ENCODE data around the gene ZBTB21. TPM values are rescaled to one million over a fixed set of nuclear protein-coding genes. Genes with fewer than 3 reads are reported as not detected.
A peak's percentile ranks its signal among the peaks of the same experiment; 100 is the strongest.

The ZBTB21 gene
- total RNA-seq, 4 donors from 2014 or later, result 2.8 to 29.9 (median 14.4) TPM

DNA sequence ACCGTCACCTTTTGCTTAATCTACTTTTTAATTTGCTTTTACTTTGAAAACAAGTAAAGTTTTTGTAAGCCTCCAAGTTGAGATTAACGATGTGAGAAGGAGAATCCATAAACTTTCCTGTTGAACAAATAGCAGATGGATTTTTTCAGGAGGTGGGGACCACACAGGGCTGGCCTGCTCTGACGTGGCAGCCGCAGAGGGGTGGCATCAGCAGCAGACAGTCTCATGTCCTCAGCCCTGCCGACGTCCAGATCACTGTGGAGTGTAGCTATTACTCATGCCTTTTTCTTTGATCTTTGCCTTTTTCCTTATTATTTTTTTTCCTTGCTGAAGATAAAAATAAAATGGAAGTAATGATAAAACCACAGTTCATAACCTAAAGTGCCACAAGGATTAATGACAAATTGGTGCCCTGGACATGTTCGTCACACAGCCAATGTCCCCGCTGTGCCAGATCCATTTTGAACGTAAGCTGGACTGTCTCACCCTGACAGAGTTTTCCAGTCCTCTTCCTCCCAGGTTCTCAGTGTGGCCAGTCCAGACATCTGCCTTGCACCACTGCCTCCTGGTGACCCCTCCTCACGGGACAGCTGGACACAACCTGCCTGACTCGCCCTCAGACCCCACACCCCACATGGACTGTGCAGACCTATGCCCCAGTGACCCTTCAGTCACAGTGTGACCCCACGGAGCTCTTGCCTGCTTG, 15.4 kb upstream of the ZBTB21 start:
- TF ChIP-seq, protein P1, sequence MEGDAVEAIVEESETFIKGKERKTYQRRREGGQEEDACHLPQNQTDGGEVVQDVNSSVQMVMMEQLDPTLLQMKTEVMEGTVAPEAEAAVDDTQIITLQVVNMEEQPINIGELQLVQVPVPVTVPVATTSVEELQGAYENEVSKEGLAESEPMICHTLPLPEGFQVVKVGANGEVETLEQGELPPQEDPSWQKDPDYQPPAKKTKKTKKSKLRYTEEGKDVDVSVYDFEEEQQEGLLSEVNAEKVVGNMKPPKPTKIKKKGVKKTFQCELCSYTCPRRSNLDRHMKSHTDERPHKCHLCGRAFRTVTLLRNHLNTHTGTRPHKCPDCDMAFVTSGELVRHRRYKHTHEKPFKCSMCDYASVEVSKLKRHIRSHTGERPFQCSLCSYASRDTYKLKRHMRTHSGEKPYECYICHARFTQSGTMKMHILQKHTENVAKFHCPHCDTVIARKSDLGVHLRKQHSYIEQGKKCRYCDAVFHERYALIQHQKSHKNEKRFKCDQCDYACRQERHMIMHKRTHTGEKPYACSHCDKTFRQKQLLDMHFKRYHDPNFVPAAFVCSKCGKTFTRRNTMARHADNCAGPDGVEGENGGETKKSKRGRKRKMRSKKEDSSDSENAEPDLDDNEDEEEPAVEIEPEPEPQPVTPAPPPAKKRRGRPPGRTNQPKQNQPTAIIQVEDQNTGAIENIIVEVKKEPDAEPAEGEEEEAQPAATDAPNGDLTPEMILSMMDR (IDR thresholded peaks at IDR 0.05), result no peak
- TF ChIP-seq POLR2A (IDR thresholded peaks at IDR 0.05), result no peak
- intact Hi-C loops (cut with DNase I; ENCODE audit: low total_unique reads), result no loop called here
- peak overlapping the region; percentile 16 to 46 for H3K27ac ChIP-seq

GRCh38 chr21:42022906-42023305, 12.7 kb upstream of the ZBTB21 start:
- Histone ChIP-seq H3K4me1 (no peaks in the 10 kb centered on the region), H3K9me3 (no peaks in the 10 kb centered on the region), H3K27ac (no peak overlapping the region), H3K27me3 (no peaks in the 10 kb centered on the region), H3K4me3 (no peak overlapping the region), H3K36me3 (no peaks in the 10 kb centered on the region)
- TF ChIP-seq, protein P1 (IDR thresholded peaks at IDR 0.05), result no peak
- TF ChIP-seq POLR2A (IDR thresholded peaks at IDR 0.05), result no peak
- no peak for DNase-seq
- intact Hi-C loops (cut with DNase I; ENCODE audit: low total_unique reads), result no loop called here

More for the DNA sequence above, 15.4 kb upstream of the ZBTB21 start:
- Histone ChIP-seq H3K4me1 (no peaks in the 10 kb centered on the region), H3K36me3 (no peaks in the 10 kb centered on the region), H3K27me3 (no peaks in the 10 kb centered on the region), H3K9me3 (no peaks in the 10 kb centered on the region), H3K4me3 (no peak overlapping the region)
- DNase-seq, result no peak

- DNase-seq, result no peak
- no peaks in the 10 kb centered on the region for H3K4me1 ChIP-seq
- no peaks in the 10 kb centered on the region for H3K9me3 ChIP-seq
- H3K4me3 ChIP-seq, result no peak overlapping the region
- TF ChIP-seq, protein P1 (IDR thresholded peaks at IDR 0.05), result no peak
- TF ChIP-seq POLR2A (IDR thresholded peaks at IDR 0.05), result no peak
- intact Hi-C loops (cut with DNase I; ENCODE audit: low total_unique reads), result no loop called here
- H3K27me3 ChIP-seq, result no peaks in the 10 kb centered on the region
- no peaks in the 10 kb centered on the region for H3K36me3 ChIP-seq
- no peak overlapping the region for H3K27ac ChIP-seq
Measured at GRCh38 chr21:42022091-42022430, 11.9 kb upstream of the ZBTB21 start.

DNA sequence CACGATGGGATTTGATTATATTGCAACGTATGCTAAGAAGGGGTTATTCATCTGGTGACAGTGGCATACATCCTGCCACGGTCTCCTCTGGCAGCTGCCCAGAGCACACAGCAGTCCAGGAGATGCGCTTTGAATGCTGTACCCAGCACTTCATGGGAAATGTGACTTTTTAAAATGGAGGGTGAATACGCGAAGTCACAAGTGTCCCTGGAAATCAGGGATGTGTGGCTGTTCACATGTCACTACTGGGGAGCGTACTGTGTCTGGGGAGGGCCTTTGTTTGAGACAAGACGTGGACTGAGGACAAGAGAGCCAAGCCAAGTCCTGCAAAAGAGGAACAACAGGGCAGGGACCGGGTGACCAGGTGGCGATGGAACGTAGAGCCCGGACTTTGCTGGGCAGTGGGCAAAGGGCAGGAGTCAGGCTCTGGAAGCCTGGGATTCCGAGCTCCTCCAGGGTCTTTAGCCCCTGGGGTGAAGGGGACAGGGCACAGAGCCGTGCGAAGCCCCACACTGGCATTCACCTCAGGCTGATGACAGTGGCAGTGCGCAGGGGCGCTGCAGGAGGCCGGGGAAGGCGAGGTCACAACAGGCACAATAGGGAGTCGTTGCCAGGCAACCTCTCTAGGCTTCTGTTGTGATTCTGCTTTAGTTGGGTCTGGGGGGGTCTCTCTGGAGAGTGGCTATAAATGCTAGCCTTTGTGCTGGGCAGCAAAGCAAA, 11.4 kb upstream of the ZBTB21 start:
- no peaks in the 10 kb centered on the region for H3K9me3 ChIP-seq
- no peak for TF ChIP-seq POLR2A (IDR thresholded peaks at IDR 0.05)
- TF ChIP-seq, protein P1 (IDR thresholded peaks at IDR 0.05), result no peak
- no peaks in the 10 kb centered on the region for H3K4me1 ChIP-seq
- DNase-seq, result no peak
- H3K27ac ChIP-seq, result no peak overlapping the region
- no peaks in the 10 kb centered on the region for H3K36me3 ChIP-seq
- no peak overlapping the region for H3K4me3 ChIP-seq
- H3K27me3 ChIP-seq, result no peaks in the 10 kb centered on the region
- intact Hi-C loops (cut with DNase I; ENCODE audit: low total_unique reads), result no loop called here

DNA sequence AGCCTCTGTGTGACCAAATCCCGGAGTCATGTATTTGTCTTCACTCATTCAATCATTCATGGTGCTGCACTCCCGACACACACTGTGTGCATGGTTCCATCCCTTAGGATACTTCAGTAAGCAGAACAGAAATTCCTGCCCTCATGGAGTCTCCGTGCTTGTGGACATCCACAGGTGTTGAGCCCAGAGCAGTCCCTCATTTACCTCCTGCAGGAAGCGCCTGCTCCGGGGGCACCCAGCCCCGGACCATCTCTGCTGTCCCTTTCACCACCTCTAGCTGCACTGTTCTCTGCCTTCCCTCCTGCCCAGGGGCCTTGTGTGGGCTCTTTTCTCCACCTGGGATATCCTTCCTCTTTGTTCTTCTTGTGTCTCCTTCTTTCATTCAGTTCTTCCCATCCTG, 9.5 kb upstream of the ZBTB21 start:
- intact Hi-C loops (cut with DNase I; ENCODE audit: low total_unique reads), result loop anchor here (10.0 kb wide), 1 partner anchor 85 kb away; no protein-coding TSS in a partner anchor
- TF ChIP-seq, protein P1 (IDR thresholded peaks at IDR 0.05), result no peak
- TF ChIP-seq POLR2A (IDR thresholded peaks at IDR 0.05), result no peak
- no peak for DNase-seq

More for the DNA sequence above, 9.5 kb upstream of the ZBTB21 start:
- H3K4me3 ChIP-seq, result no peak overlapping the region
- H3K27me3 ChIP-seq, result no peaks in the 10 kb centered on the region
- no peaks in the 10 kb centered on the region for H3K36me3 ChIP-seq
- H3K4me1 ChIP-seq, result no peaks in the 10 kb centered on the region
- H3K27ac ChIP-seq, result no peak overlapping the region
- H3K9me3 ChIP-seq, result no peaks in the 10 kb centered on the region
